ENCODE results near the gene ADNP. TPM values are rescaled to one million over a fixed set of nuclear protein-coding genes. Genes with fewer than 3 reads are reported as not detected.

Gene ADNP
- total RNA-seq, 1 experiment from 2014 or later, result 13.8 TPM

- no peak overlapping the region for H3K4me3 ChIP-seq
- H3K36me3 ChIP-seq, result no peaks in the 10 kb centered on the region
- H3K9me3 ChIP-seq, result no peaks in the 10 kb centered on the region
- no peaks in the 10 kb centered on the region for H3K27me3 ChIP-seq
- no peak for DNase-seq
Observed at GRCh38 chr20:50868509-50869495, 62.4 kb downstream of the ADNP start.

GRCh38 chr20:50867805-50868204, 63.4 kb downstream of the ADNP start:
- no peak overlapping the region for H3K4me3 ChIP-seq
- DNase-seq, result no peak

GRCh38 chr20:50866831-50867230, 64.4 kb downstream of the ADNP start:
- no peak for DNase-seq
- Histone ChIP-seq H3K9me3 (no peaks in the 10 kb centered on the region), H3K36me3 (no peaks in the 10 kb centered on the region), H3K4me3 (no peak overlapping the region), H3K27me3 (no peaks in the 10 kb centered on the region)

More at GRCh38 chr20:50867805-50868204, 63.4 kb downstream of the ADNP start:
- no peaks in the 10 kb centered on the region for H3K27me3 ChIP-seq
- H3K36me3 ChIP-seq, result no peaks in the 10 kb centered on the region
- no peaks in the 10 kb centered on the region for H3K9me3 ChIP-seq

- no peaks in the 10 kb centered on the region for H3K27me3 ChIP-seq
- no peak overlapping the region for H3K4me3 ChIP-seq
- DNase-seq, result no peak
- H3K9me3 ChIP-seq, result no peaks in the 10 kb centered on the region
- H3K36me3 ChIP-seq, result no peaks in the 10 kb centered on the region
Observed at GRCh38 chr20:50866036-50866685, 65.1 kb downstream of the ADNP start.

GRCh38 chr20:50865591-50865990, 65.6 kb downstream of the ADNP start:
- H3K4me3 ChIP-seq, result no peak overlapping the region
- no peak for DNase-seq
- no peaks in the 10 kb centered on the region for H3K27me3 ChIP-seq
- H3K9me3 ChIP-seq, result no peaks in the 10 kb centered on the region
- no peaks in the 10 kb centered on the region for H3K36me3 ChIP-seq

- H3K9me3 ChIP-seq, result no peaks in the 10 kb centered on the region
Observed at GRCh38 chr20:50865114-50865513, 66.1 kb downstream of the ADNP start.

GRCh38 chr20:50862546-50862945, 68.7 kb downstream of the ADNP start:
- Histone ChIP-seq H3K4me3 (no peak overlapping the region), H3K36me3 (no peaks in the 10 kb centered on the region), H3K9me3 (no peaks in the 10 kb centered on the region), H3K27me3 (no peaks in the 10 kb centered on the region)
- no peak for DNase-seq

More at GRCh38 chr20:50865114-50865513, 66.1 kb downstream of the ADNP start:
- no peaks in the 10 kb centered on the region for H3K36me3 ChIP-seq
- no peak overlapping the region for H3K4me3 ChIP-seq
- H3K27me3 ChIP-seq, result no peaks in the 10 kb centered on the region
- no peak for DNase-seq

GRCh38 chr20:50861012-50861411, 70.2 kb downstream of the ADNP start:
- Histone ChIP-seq H3K4me3 (no peak overlapping the region), H3K36me3 (no peaks in the 10 kb centered on the region), H3K9me3 (no peaks in the 10 kb centered on the region), H3K27me3 (no peaks in the 10 kb centered on the region)
- DNase-seq, result no peak

GRCh38 chr20:50859161-50859560, 72.1 kb downstream of the ADNP start:
- Histone ChIP-seq H3K27me3 (no peaks in the 10 kb centered on the region), H3K36me3 (no peaks in the 10 kb centered on the region), H3K9me3 (no peaks in the 10 kb centered on the region), H3K4me3 (no peak overlapping the region)
- no peak for DNase-seq

GRCh38 chr20:50858525-50858924, 72.7 kb downstream of the ADNP start:
- H3K9me3 ChIP-seq, result no peaks in the 10 kb centered on the region
- H3K4me3 ChIP-seq, result no peak overlapping the region
- no peak for DNase-seq
- no peaks in the 10 kb centered on the region for H3K27me3 ChIP-seq
- no peaks in the 10 kb centered on the region for H3K36me3 ChIP-seq

- no peak overlapping the region for H3K4me3 ChIP-seq
- DNase-seq, result no peak
- no peaks in the 10 kb centered on the region for H3K27me3 ChIP-seq
- no peaks in the 10 kb centered on the region for H3K9me3 ChIP-seq
- no peaks in the 10 kb centered on the region for H3K36me3 ChIP-seq
Observed at GRCh38 chr20:50857348-50857747, 73.9 kb downstream of the ADNP start.

GRCh38 chr20:50856475-50857041, 74.7 kb downstream of the ADNP start:
- DNase-seq, result no peak

GRCh38 chr20:50855498-50856474, 75.5 kb downstream of the ADNP start:
- H3K36me3 ChIP-seq, result no peaks in the 10 kb centered on the region
- H3K9me3 ChIP-seq, result no peaks in the 10 kb centered on the region
- no peak overlapping the region for H3K4me3 ChIP-seq
- H3K27me3 ChIP-seq, result no peaks in the 10 kb centered on the region
- peak; percentile 59 for DNase-seq

More at GRCh38 chr20:50856475-50857041, 74.7 kb downstream of the ADNP start:
- Histone ChIP-seq H3K4me3 (no peak overlapping the region), H3K9me3 (no peaks in the 10 kb centered on the region), H3K36me3 (no peaks in the 10 kb centered on the region), H3K27me3 (no peaks in the 10 kb centered on the region)

- Histone ChIP-seq H3K4me3 (no peak overlapping the region), H3K36me3 (no peaks in the 10 kb centered on the region), H3K27me3 (no peaks in the 10 kb centered on the region), H3K9me3 (no peaks in the 10 kb centered on the region)
- DNase-seq, result no peak
Observed at GRCh38 chr20:50854506-50855249, 76.6 kb downstream of the ADNP start.

- Histone ChIP-seq H3K4me3 (no peak overlapping the region), H3K9me3 (no peaks in the 10 kb centered on the region), H3K36me3 (no peaks in the 10 kb centered on the region), H3K27me3 (no peaks in the 10 kb centered on the region)
- no peak for DNase-seq
Observed at GRCh38 chr20:50852085-50852484, 79.2 kb downstream of the ADNP start.

Measured in MG63 (cell line).